HCT116 (cell line): Measurements from ENCODE around the gene POLE3. TPM values are rescaled to one million over a fixed set of nuclear protein-coding genes. Genes with fewer than 3 reads are reported as not detected.
A peak's percentile ranks its signal among the peaks of the same experiment; 100 is the strongest.
"Not testable (repeated sequence)": the region's sequence is repeated elsewhere in the genome, so short reads cannot be mapped to it uniquely, and the experiment has no call there.

Experiments
- ATAC-seq: fragments of 200-7000 bp; cut with Tn5 transposase; 2 replicates; pipeline ENCODE4 v1.9.1; 2020; ENCODE audit warnings: mild to moderate bottlenecking, moderate library complexity
- BruUV-seq: library from RNA; stranded (reverse); fragments of 400-500 nt; replicated peaks from 2 replicates; lab custom pipeline; 2021; lab: Mats Ljungman, UMichigan
- CTCF ChIA-PET: fragments of 300-600 bp; sonication (Branson Sonifier 250); formaldehyde crosslinking; loops from one replicate; lab custom pipeline; 2021; ENCODE audit warnings: antibody characterized with exemption; lab: Charles Lee
- POLR2A ChIA-PET: fragments of 300-600, 350-600 bp; sonication (Branson Sonifier 250); formaldehyde crosslinking; loops from one replicate; lab custom pipeline; 2021; ENCODE audit warnings: antibody characterized with exemption; lab: Charles Lee
- RAD21 ChIA-PET, 2 experiments: fragments of 300-600 bp; sonication (Branson Sonifier 250); formaldehyde crosslinking; loops; one replicate each; lab custom pipeline; 2023; ENCODE audit warnings: low total read pairs in 2 of 2; ENCODE audit not compliant: uncharacterized antibody in 2 of 2, unreplicated experiment in 2 of 2, low non-redundant PET in 1 of 2; lab: Charles Lee
- DNase-seq: peaks from one replicate; pipeline ENCODE4 v3.0.0-alpha.2; 2010; ENCODE audit warnings: low read depth, low spot score
- H2AFZ ChIP-seq: fragments of 200-600 bp; shearing (Covaris generic), sonication (generic); 2 replicates; pipeline ENCODE4 v1.6.1; 2017; ENCODE audit warnings: low read depth, mixed run types, mixed read lengths, antibody characterized with exemption, low read length; ENCODE audit not compliant: poor library complexity, severe bottlenecking
- H3K27ac ChIP-seq: 2 replicates; pipeline ENCODE4 v1.5.1; 2012; ENCODE audit warnings: low read depth, low read length
- H3K27me3 ChIP-seq: fragments of 200-600 bp; sonication (generic); 2 replicates; pipeline ENCODE4 v1.6.1; 2016; ENCODE audit warnings: mixed run types, low read length, mixed read lengths; ENCODE audit not compliant: insufficient read depth
- H3K36me3 ChIP-seq, 2 experiments: fragments of 200-500 bp in 1 of 2; fragments of 200-600 bp in 1 of 2; sonication (Bioruptor generic) in 1 of 2; sonication (generic) in 1 of 2; 2 replicates each; pipeline versions ENCODE4 v1.5.1 to v1.6.1; 2014 to 2016; ENCODE audit warnings: low read length in 2 of 2, inconsistent platforms in 1 of 2, mixed read lengths in 1 of 2, mixed run types in 1 of 2; ENCODE audit not compliant: insufficient read depth in 2 of 2, control insufficient read depth in 1 of 2
- H3K4me1 ChIP-seq, 2 experiments: fragments of 200-600 bp in 1 of 2; sonication (generic) in 1 of 2; 2 replicates each; pipeline versions ENCODE4 v1.5.1 to v1.6.1; 2012 to 2017; ENCODE audit warnings: low read length in 2 of 2, inconsistent platforms in 1 of 2, mild to moderate bottlenecking in 1 of 2, mixed read lengths in 1 of 2, mixed run types in 1 of 2, moderate library complexity in 1 of 2; ENCODE audit not compliant: insufficient read depth in 2 of 2, control insufficient read depth in 1 of 2
- H3K4me2 ChIP-seq: fragments of 200-600 bp; sonication (generic); 2 replicates; pipeline ENCODE4 v1.6.1; 2017; ENCODE audit warnings: mixed run types, low read length, mixed read lengths
- H3K4me3 ChIP-seq, 2 experiments: fragments of 200-600 bp in 1 of 2; sonication (generic) in 1 of 2; replicated peaks in 1 of 2; 2 replicates each; pipeline ENCODE4 v1.5.1; 2011 to 2016; ENCODE audit warnings: low read length in 2 of 2, control low read depth in 1 of 2, low read depth in 1 of 2, mild to moderate bottlenecking in 1 of 2, mixed read lengths in 1 of 2, mixed run types in 1 of 2
- H3K79me2 ChIP-seq: fragments of 200-600 bp; sonication (generic); 2 replicates; pipeline ENCODE4 v1.6.1; 2017; ENCODE audit warnings: mild to moderate bottlenecking, mixed run types, low read length, moderate library complexity, mixed read lengths; ENCODE audit not compliant: insufficient read depth
- H3K9ac ChIP-seq: fragments of 200-600 bp; sonication (generic); 2 replicates; pipeline ENCODE4 v1.6.1; 2016; ENCODE audit warnings: low read length, mixed read lengths
- H3K9me2 ChIP-seq: fragments of 200-600 bp; sonication (generic), shearing (Covaris generic); 2 replicates; pipeline ENCODE4 v1.6.1; 2017; ENCODE audit warnings: mixed run types, mild to moderate bottlenecking, moderate library complexity; ENCODE audit not compliant: insufficient read depth
- H3K9me3 ChIP-seq, 2 experiments: fragments of 200-500 bp in 1 of 2; fragments of 200-600 bp in 1 of 2; sonication (Bioruptor generic) in 1 of 2; sonication (generic) in 1 of 2; 2 replicates each; pipeline ENCODE4 v1.6.1; 2014 to 2017; ENCODE audit warnings: low read length in 2 of 2, mixed read lengths in 2 of 2, inconsistent platforms in 1 of 2, low read depth in 1 of 2, mild to moderate bottlenecking in 1 of 2, mixed run types in 1 of 2, moderate library complexity in 1 of 2; ENCODE audit not compliant: control insufficient read depth in 1 of 2, insufficient read depth in 1 of 2
- H4K20me1 ChIP-seq: fragments of 200-600 bp; sonication (generic), shearing (Covaris generic); 2 replicates; pipeline ENCODE4 v1.6.1; 2017; ENCODE audit warnings: mixed run types, mild to moderate bottlenecking, moderate library complexity; ENCODE audit not compliant: insufficient read depth
- ATF3 ChIP-seq: IDR thresholded peaks from 2 replicates; pipeline ENCODE4 v1.6.1; 2012
- EGR1 ChIP-seq: IDR thresholded peaks from 2 replicates; pipeline ENCODE4 v1.6.1; 2012; ENCODE audit warnings: low read depth
- EZH2 ChIP-seq: fragments of 200-600 bp; sonication (generic); IDR thresholded peaks from 2 replicates; pipeline ENCODE4 v1.6.1; 2017; ENCODE audit warnings: antibody characterized with exemption, mixed run types
- POLR2A ChIP-seq: IDR thresholded peaks from 2 replicates; pipeline ENCODE4 v1.7.0; 2011; ENCODE audit warnings: borderline replicate concordance; ENCODE audit not compliant: insufficient read depth, insufficient read length; ENCODE audit errors: extremely low read depth
- RAD21 ChIP-seq: IDR thresholded peaks from 2 replicates; pipeline ENCODE4 v1.6.1; 2012; ENCODE audit warnings: low read depth, mild to moderate bottlenecking
- REST ChIP-seq: IDR thresholded peaks from 2 replicates; pipeline ENCODE4 v1.6.1; 2012; ENCODE audit warnings: low read depth
- SP1 ChIP-seq: IDR thresholded peaks from 2 replicates; pipeline ENCODE4 v1.6.1; 2012; ENCODE audit warnings: low read depth
- YY1 ChIP-seq: IDR thresholded peaks from 2 replicates; pipeline ENCODE4 v1.6.1; 2011; ENCODE audit warnings: low read length, low read depth, moderate library complexity, mild to moderate bottlenecking; ENCODE audit not compliant: insufficient replicate concordance; ENCODE audit errors: extremely low read depth
- intact Hi-C: fragments of 100-400 bp; cut with micrococcal nuclease; formaldehyde crosslinking; loops from 2 replicates; pipeline ENCODE4 v1.10.0; 2022
- total RNA-seq: library from RNA; stranded (reverse); gene quantifications from one replicate; pipeline ENCODE4 v1.2.1, GENCODE V29; 2021; ENCODE audit not compliant: unreplicated experiment

The POLE3 gene
- total RNA-seq, 1 experiment from 2014 or later: 65.1 TPM

- ATAC-seq (no peak; the same call in 1 of the 2 replicates), DNase-seq (no peak)
- Histone ChIP-seq H2AFZ (no peak overlapping the region), H3K9me3 (no peaks in the 10 kb centered on the region), H4K20me1 (no peaks in the 10 kb centered on the region), H3K9ac (no peak overlapping the region), H3K4me1 (peaks cover 18 to 27% of the 10 kb centered on the region in 2 experiments), H3K4me2 (peak overlapping the region; percentile 55), H3K27ac (no peak overlapping the region), H3K9me2 (no peaks in the 10 kb centered on the region), H3K27me3 (no peaks in the 10 kb centered on the region), H3K36me3 (no peaks in the 10 kb centered on the region), H3K4me3 (no peak overlapping the region), H3K79me2 (no peaks in the 10 kb centered on the region)
- intact Hi-C loops: no loop called here
- ChIA-PET CTCF (no interaction called here), POLR2A (no interaction called here), RAD21 (no interaction called here)
- no TSS peak for BruUV-seq
- TF ChIP-seq EGR1: no peak
- peak; percentile 65 for TF ChIP-seq SP1
Measured at GRCh38 chr9:113381909-113382411, 28.5 kb downstream of the POLE3 start.

- CTCF ChIA-PET, DNase-seq, H3K9ac ChIP-seq, H3K9me2 ChIP-seq, H3K79me2 ChIP-seq, POLR2A ChIA-PET, H3K4me3 ChIP-seq, H2AFZ ChIP-seq, H3K27me3 ChIP-seq, BruUV-seq, ATAC-seq, RAD21 ChIA-PET, H3K36me3 ChIP-seq, intact Hi-C loops, H3K9me3 ChIP-seq, H3K27ac ChIP-seq, H4K20me1 ChIP-seq: not testable (repeated sequence)
- Histone ChIP-seq H3K4me1 (peaks cover 18 to 28% of the 10 kb centered on the region in 2 experiments), H3K4me2 (0 out of 2 replicates have a peak overlapping the region, but pooled peaks have one; percentile 55)
Measured at GRCh38 chr9:113381441-113381840, 29.0 kb downstream of the POLE3 start.

- no peaks in the 10 kb centered on the region for H3K36me3 ChIP-seq
- H3K9ac ChIP-seq: no peak overlapping the region
- intact Hi-C loops: no loop called here
- H2AFZ ChIP-seq: no peak overlapping the region
- H3K9me3 ChIP-seq: no peaks in the 10 kb centered on the region
- TF ChIP-seq RAD21 (no peak), POLR2A (no peak), REST (no peak), YY1 (no peak), EZH2 (no peak), ATF3 (no peak)
- no peak overlapping the region for H3K27ac ChIP-seq
- CTCF ChIA-PET: no interaction called here
- H3K4me2 ChIP-seq: no peak overlapping the region
- H3K9me2 ChIP-seq: no peaks in the 10 kb centered on the region
- RAD21 ChIA-PET: no interaction called here
- H3K79me2 ChIP-seq: peaks cover 4% of the 10 kb centered on the region; the same call in 1 of the 2 replicates
- POLR2A ChIA-PET: no interaction called here
- no peak for DNase-seq
- no TSS peak for BruUV-seq
- no peaks in the 10 kb centered on the region for H4K20me1 ChIP-seq
- no peak for ATAC-seq
- no peaks in the 10 kb centered on the region for H3K27me3 ChIP-seq
- H3K4me3 ChIP-seq: no peak overlapping the region
- H3K4me1 ChIP-seq: peaks cover 18 to 28% of the 10 kb centered on the region in 2 experiments
Measured at GRCh38 chr9:113380869-113381378, 29.6 kb downstream of the POLE3 start.
